Measurements from ENCODE around the gene ABCA12.

ABCA12 gene

DNA sequence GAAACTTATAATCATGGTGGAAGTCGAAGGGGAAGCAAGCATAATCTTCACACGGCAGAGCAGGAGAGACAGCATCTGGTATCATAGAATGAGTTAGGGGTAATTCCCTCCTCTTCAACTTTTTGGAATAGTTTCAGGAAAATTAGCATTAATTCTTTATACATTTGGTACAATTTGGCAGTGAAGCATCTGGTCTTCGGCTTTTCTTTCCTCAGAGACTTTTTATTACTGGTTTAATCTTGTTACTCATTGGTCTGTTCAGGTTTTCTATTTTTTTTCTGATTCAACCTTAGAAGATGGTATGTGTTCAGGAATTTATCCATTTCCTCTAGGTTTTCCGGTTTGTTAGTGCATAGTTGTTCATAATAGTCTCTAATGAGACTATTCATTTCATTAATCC is 39.7 kb upstream of the ABCA12 start:
- TF ChIP-seq EP300 (IDR thresholded peaks at IDR 0.05; ENCODE audit: borderline replicate concordance) (no peak), ZBTB7A (IDR thresholded peaks at IDR 0.05; ENCODE audit: low read depth) (no peak), REST (IDR thresholded peaks at IDR 0.05; ENCODE audit: low read depth) (no peak), TEAD4 (IDR thresholded peaks at IDR 0.05) (no peak), YY1 (IDR thresholded peaks at IDR 0.05; ENCODE audit: low read depth) (no peak)

DNA sequence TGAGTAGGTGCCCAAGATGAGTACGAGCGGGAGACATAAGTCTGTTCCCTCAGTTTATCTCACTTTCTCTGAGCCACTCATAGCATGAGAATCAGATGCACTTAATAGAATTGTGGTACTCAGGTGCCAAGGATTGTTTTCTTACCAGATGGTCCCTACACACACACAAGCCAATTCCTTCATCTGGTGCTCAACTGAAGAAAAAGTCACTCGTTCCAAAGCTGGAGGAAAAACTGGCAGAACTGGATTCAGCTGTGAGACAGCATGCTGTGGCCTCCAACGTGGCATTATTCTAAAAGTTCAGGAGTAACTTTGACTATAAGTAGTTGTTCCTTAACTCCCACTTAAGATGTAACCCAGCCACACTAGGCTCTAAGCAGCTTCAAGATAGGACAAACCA is 33.4 kb upstream of the ABCA12 start:
- no peak for TF ChIP-seq RAD21 (IDR thresholded peaks at IDR 0.05; ENCODE audit: low read depth)
- TF ChIP-seq TAF1 (IDR thresholded peaks at IDR 0.05; ENCODE audit: low read depth) = no peak
- no peak for TF ChIP-seq TEAD4 (IDR thresholded peaks at IDR 0.05)

DNA sequence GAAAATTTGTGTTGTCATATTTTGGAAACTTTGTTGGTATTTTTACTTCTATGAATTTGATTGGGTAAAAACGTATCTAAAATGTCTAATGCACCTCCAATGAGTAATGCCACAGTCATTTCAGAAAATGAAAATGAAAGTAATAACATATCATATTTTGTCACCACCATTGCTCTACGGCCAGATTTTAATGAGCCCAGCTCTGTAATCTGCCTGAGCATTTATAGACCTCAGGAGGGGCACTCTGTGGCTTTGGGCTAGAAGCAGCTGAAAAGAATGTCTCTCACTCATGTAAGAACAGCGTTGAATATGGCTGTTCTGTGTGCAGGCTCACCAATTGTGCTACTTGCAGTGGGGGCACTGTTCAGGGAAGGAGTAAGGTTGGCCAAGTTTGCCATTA is 32.7 kb upstream of the ABCA12 start:
- no peak for TF ChIP-seq TEAD4 (IDR thresholded peaks at IDR 0.05)
- TF ChIP-seq TCF12 (IDR thresholded peaks at IDR 0.05; ENCODE audit: low read depth) = no peak
- no peak for TF ChIP-seq EP300 (IDR thresholded peaks at IDR 0.05; ENCODE audit: borderline replicate concordance)
- no peak for TF ChIP-seq FOXM1 (IDR thresholded peaks at IDR 0.05; ENCODE audit: borderline replicate concordance, low read depth)
- no peak for TF ChIP-seq CREB1 (IDR thresholded peaks at IDR 0.05; ENCODE audit: low read depth)
- TF ChIP-seq, protein P1, sequence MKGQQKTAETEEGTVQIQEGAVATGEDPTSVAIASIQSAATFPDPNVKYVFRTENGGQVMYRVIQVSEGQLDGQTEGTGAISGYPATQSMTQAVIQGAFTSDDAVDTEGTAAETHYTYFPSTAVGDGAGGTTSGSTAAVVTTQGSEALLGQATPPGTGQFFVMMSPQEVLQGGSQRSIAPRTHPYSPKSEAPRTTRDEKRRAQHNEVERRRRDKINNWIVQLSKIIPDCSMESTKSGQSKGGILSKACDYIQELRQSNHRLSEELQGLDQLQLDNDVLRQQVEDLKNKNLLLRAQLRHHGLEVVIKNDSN (IDR thresholded peaks at IDR 0.05) = no peak
- no peak for TF ChIP-seq NFIC (IDR thresholded peaks at IDR 0.05)
- TF ChIP-seq CEBPB (IDR thresholded peaks at IDR 0.05) = no peak
- no peak for TF ChIP-seq MAX (IDR thresholded peaks at IDR 0.05)
- no peak for TF ChIP-seq EGR1 (IDR thresholded peaks at IDR 0.05)
- TF ChIP-seq TAF1 (IDR thresholded peaks at IDR 0.05; ENCODE audit: low read depth) = no peak
- TF ChIP-seq REST (IDR thresholded peaks at IDR 0.05; ENCODE audit: low read depth) = no peak
- TF ChIP-seq ZBTB7A (IDR thresholded peaks at IDR 0.05; ENCODE audit: low read depth) = no peak
- TF ChIP-seq YY1 (IDR thresholded peaks at IDR 0.05; ENCODE audit: low read depth) = no peak
- no peak for TF ChIP-seq RAD21 (IDR thresholded peaks at IDR 0.05; ENCODE audit: low read depth)

GRCh38 chr2:215161301-215161829 is 22.9 kb upstream of the ABCA12 start:
- TF ChIP-seq TAF1 (IDR thresholded peaks at IDR 0.05; ENCODE audit: low read depth) (no peak), TCF12 (IDR thresholded peaks at IDR 0.05; ENCODE audit: low read depth) (no peak), NFIC (IDR thresholded peaks at IDR 0.05) (no peak), ZBTB7A (IDR thresholded peaks at IDR 0.05; ENCODE audit: low read depth) (no peak), REST (IDR thresholded peaks at IDR 0.05; ENCODE audit: low read depth) (no peak), EGR1 (IDR thresholded peaks at IDR 0.05) (no peak), EP300 (IDR thresholded peaks at IDR 0.05; ENCODE audit: borderline replicate concordance) (no peak)

GRCh38 chr2:215160081-215160480 is 21.7 kb upstream of the ABCA12 start:
- TF ChIP-seq CREB1 (IDR thresholded peaks at IDR 0.05; ENCODE audit: low read depth) = no peak
- TF ChIP-seq, protein P1 (IDR thresholded peaks at IDR 0.05) = no peak
- TF ChIP-seq FOXM1 (IDR thresholded peaks at IDR 0.05; ENCODE audit: borderline replicate concordance, low read depth) = no peak
- no peak for TF ChIP-seq EP300 (IDR thresholded peaks at IDR 0.05; ENCODE audit: borderline replicate concordance)
- TF ChIP-seq TAF1 (IDR thresholded peaks at IDR 0.05; ENCODE audit: low read depth) = no peak
- TF ChIP-seq ZBTB7A (IDR thresholded peaks at IDR 0.05; ENCODE audit: low read depth) = no peak
- no peak for TF ChIP-seq NFIC (IDR thresholded peaks at IDR 0.05)

All from Ishikawa (cell line).